GM20000 (cell line): Measurements from ENCODE around the gene SMTN.

Experiments used
- DNase-seq: peaks from one replicate; pipeline ENCODE4 v3.0.0; 2012; ENCODE audit warnings: low spot score
- CTCF ChIP-seq: IDR thresholded peaks from 2 replicates; pipeline ENCODE4 v1.5.1; 2012; ENCODE audit warnings: mild to moderate bottlenecking, control low read depth; ENCODE audit errors: extremely low read depth, missing control alignments

Gene SMTN

GRCh38 chr22:31128156-31128555 is 47.0 kb downstream of the SMTN start:
- no peak for TF ChIP-seq CTCF
- DNase-seq, result no peak

GRCh38 chr22:31130873-31131272 is 49.8 kb downstream of the SMTN start:
- DNase-seq, result no peak
- TF ChIP-seq CTCF, result no peak

GRCh38 chr22:31133911-31134310 is 52.8 kb downstream of the SMTN start:
- DNase-seq, result no peak
- no peak for TF ChIP-seq CTCF

GRCh38 chr22:31134688-31135087 is 53.6 kb downstream of the SMTN start:
- TF ChIP-seq CTCF, result no peak
- no peak for DNase-seq

- no peak for DNase-seq
- TF ChIP-seq CTCF, result no peak
These were observed 54.6 kb downstream of the SMTN start for GRCh38 chr22:31135706-31136105.

- no peak for DNase-seq
- TF ChIP-seq CTCF, result no peak
These were observed 55.0 kb downstream of the SMTN start for GRCh38 chr22:31136155-31136554.

GRCh38 chr22:31136711-31137110 is 55.6 kb downstream of the SMTN start:
- no peak for DNase-seq

More at GRCh38 chr22:31136711-31137110, 55.6 kb downstream of the SMTN start:
- no peak for TF ChIP-seq CTCF
